ENCODE measurements around the gene LAMTOR2.
A peak's percentile ranks its signal among the peaks of the same experiment; 100 is the strongest.

Gene LAMTOR2

GRCh38 chr1:156080241-156080862, 25.8 kb downstream of the LAMTOR2 start:
- Mint-ChIP-seq H3K27me3 (ENCODE audit: low read depth) (no peaks in the 10 kb centered on the region), H3K9me3 (no peaks in the 10 kb centered on the region), H3K4me1 (peaks cover 70% of the 10 kb centered on the region), H3K27ac (peak overlapping the region; percentile 82 to 97 (median 95)), H3K36me3 (ENCODE audit: low read depth) (peaks cover 40% of the 10 kb centered on the region), H3K4me3 (peak overlapping the region; percentile 98 to 100 (median 98))
- no peak for TF ChIP-seq CTCF (IDR thresholded peaks at IDR 0.05; ENCODE audit: unreplicated experiment in 3 of 3)

GRCh38 chr1:156080863-156081179, 26.2 kb downstream of the LAMTOR2 start:
- H3K36me3 Mint-ChIP-seq (ENCODE audit: low read depth): peaks cover 36% of the 10 kb centered on the region
- no peaks in the 10 kb centered on the region for H3K9me3 Mint-ChIP-seq
- H3K4me1 Mint-ChIP-seq: peaks cover 68% of the 10 kb centered on the region
- no peak for TF ChIP-seq CTCF (IDR thresholded peaks at IDR 0.05; ENCODE audit: unreplicated experiment in 3 of 3)
- H3K4me3 Mint-ChIP-seq: peak overlapping the region; percentile 98 to 100 (median 98)
- peak overlapping the region; percentile 82 to 97 (median 95) for H3K27ac Mint-ChIP-seq
- no peaks in the 10 kb centered on the region for H3K27me3 Mint-ChIP-seq (ENCODE audit: low read depth)

- H3K9me3 Mint-ChIP-seq: no peaks in the 10 kb centered on the region
- H3K27me3 Mint-ChIP-seq (ENCODE audit: low read depth): no peaks in the 10 kb centered on the region
- TF ChIP-seq CTCF (IDR thresholded peaks at IDR 0.05; ENCODE audit: unreplicated experiment in 3 of 3): no peak
- peak overlapping the region; percentile 98 to 100 (median 98) for H3K4me3 Mint-ChIP-seq
- peaks cover 67% of the 10 kb centered on the region for H3K4me1 Mint-ChIP-seq
- H3K36me3 Mint-ChIP-seq (ENCODE audit: low read depth): peaks cover 38% of the 10 kb centered on the region
- peak overlapping the region; percentile 82 to 97 (median 97) for H3K27ac Mint-ChIP-seq
Observed at GRCh38 chr1:156081180-156081916, 26.8 kb downstream of the LAMTOR2 start.

GRCh38 chr1:156081917-156082308, 27.3 kb downstream of the LAMTOR2 start:
- Mint-ChIP-seq H3K4me1 (peaks cover 69% of the 10 kb centered on the region), H3K27ac (peak overlapping the region; percentile 82 to 97 (median 97)), H3K27me3 (ENCODE audit: low read depth) (no peaks in the 10 kb centered on the region), H3K4me3 (peak overlapping the region; percentile 91 to 100 (median 96)), H3K9me3 (no peaks in the 10 kb centered on the region), H3K36me3 (ENCODE audit: low read depth) (peaks cover 39% of the 10 kb centered on the region)
- no peak for TF ChIP-seq CTCF (IDR thresholded peaks at IDR 0.05; ENCODE audit: unreplicated experiment in 3 of 3)

- H3K9me3 Mint-ChIP-seq: no peaks in the 10 kb centered on the region
- peaks cover 69% of the 10 kb centered on the region for H3K4me1 Mint-ChIP-seq
- H3K36me3 Mint-ChIP-seq (ENCODE audit: low read depth): peaks cover 38% of the 10 kb centered on the region
- no peaks in the 10 kb centered on the region for H3K27me3 Mint-ChIP-seq (ENCODE audit: low read depth)
- H3K27ac Mint-ChIP-seq: peak within 1 kb of the TSS; percentile 82 to 99 (median 97)
- peak within 1 kb of the TSS; percentile 98 to 100 (median 98) for H3K4me3 Mint-ChIP-seq
- no peak for TF ChIP-seq CTCF (IDR thresholded peaks at IDR 0.05; ENCODE audit: unreplicated experiment in 3 of 3)
Observed at GRCh38 chr1:156082309-156083091, 27.9 kb downstream of the LAMTOR2 start, which contains the start of gene MEX3A. Gene MEX3A, minus strand, starts transcription at chr1:156082465. Its CDS starts 467 bp downstream, at chr1:156081998.

All from nephron (organoid).